Cerebellar nuclear complex (tissue), 1 donor: ENCODE results near the gene P3H1.
"Not testable (repeated sequence)": the region's sequence is repeated elsewhere in the genome, so short reads cannot be mapped to it uniquely, and the experiment has no call there.

Experiments
- DNase-seq, 2 experiments: peaks; one replicate each; lab custom pipeline; 2025; lab: John Stamatoyannopoulos, UW

P3H1 gene

GRCh38 chr1:42730988-42731387, 35.8 kb downstream of the P3H1 start:
- DNase-seq = no peak

DNA sequence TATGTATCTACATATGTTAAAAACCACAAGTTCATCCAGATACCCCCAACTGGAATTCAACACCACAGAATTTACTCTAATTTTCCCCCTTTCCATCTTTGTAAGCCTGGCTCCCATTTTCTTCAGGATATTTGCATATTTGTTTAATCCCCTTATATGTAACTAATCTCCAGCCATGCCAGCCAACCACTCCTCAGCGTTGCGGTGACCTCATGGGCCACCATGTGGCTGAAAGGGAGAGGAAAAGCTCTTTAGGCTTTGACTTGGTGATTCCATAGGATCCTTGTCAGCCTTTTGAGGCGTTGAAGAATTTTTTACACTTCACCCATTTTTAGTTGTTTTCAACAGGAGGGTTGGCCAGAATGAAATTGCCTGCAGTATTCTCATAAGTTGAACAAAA, 36.8 kb downstream of the P3H1 start:
- no peak for DNase-seq

GRCh38 chr1:42725820-42726219, 41.0 kb downstream of the P3H1 start:
- not testable (repeated sequence) for DNase-seq

- DNase-seq = no peak
Measured at GRCh38 chr1:42723511-42723910, 43.3 kb downstream of the P3H1 start.

DNA sequence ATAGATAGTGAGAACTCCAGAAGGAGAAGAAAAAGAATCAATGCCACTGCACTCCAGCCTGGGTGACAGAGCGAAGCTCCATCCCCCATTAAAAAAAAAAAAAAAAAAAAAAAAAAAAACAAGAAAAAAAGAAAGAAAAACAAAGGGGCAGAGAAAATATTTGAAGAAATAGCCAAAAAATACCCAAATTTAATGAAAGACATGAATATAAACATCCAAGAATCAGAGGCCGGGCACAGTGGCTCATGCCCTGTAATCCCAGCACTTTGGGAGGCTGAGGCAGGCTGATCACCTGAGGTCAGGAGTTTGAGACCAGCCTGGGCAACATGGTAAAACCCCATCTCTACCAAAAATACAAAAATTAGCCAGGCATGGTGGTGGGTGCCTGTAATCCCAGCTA, 44.4 kb downstream of the P3H1 start:
- DNase-seq = not testable (repeated sequence)

GRCh38 chr1:42721926-42722325, 44.9 kb downstream of the P3H1 start:
- no peak for DNase-seq

DNA sequence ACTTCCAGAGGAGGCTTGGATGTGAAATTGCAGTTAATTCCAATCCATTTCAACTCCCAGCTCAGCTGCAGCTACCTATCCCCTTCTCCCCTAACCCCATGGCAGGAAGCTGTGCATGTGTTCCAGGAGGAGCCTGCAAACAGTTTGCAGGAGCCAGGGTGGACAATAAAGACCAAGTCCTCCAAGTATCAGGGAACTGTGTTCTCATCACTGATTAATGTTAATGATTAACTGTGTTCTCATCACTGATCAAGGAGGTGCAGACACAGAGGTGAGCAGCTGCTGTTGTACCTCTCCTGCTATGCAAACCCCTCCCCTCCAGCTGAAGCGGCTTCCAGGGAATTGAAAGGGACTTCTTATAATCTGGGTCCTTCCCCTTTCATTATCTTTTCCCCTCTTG, 46.0 kb downstream of the P3H1 start:
- DNase-seq = no peak

DNA sequence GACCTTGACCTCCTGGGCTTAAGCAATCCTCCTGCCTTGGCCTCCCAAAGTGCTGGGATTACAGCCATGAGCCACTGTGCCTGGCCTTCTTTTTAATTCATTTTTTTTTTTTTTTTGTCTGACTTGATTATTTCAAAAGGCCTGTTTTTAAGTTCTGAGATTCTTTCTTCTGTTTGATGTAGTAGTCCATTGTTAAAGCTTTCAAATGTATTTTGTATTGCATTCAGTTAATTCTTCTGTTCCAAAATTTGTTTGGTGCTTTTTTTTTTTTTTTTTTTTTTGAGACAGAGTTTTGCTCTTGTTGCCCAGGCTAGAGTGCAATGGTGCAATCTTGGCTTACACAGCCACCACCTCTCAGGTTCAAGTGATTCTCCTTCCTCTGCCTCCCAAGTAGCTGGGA, 52.4 kb downstream of the P3H1 start:
- not testable (repeated sequence) for DNase-seq

DNA sequence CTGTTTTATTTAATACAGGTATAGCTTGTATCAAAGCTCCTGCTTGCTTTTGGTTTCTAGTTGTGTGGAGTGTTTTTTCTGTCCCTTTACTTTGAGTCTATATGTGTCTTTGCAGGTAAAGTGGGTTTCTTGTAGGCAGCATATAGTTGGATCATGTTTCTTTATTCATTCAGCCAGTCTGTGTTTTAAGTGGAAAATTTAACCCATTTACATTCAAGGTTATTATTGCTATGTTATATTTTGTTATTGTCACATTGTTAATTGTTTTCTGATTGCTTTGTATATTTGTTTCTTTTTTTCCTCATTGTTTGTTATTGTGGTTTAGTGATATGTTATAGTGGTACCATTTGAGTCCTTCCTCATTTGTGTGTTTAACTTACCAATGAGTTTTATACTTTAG, 53.5 kb downstream of the P3H1 start:
- no peak for DNase-seq

DNA sequence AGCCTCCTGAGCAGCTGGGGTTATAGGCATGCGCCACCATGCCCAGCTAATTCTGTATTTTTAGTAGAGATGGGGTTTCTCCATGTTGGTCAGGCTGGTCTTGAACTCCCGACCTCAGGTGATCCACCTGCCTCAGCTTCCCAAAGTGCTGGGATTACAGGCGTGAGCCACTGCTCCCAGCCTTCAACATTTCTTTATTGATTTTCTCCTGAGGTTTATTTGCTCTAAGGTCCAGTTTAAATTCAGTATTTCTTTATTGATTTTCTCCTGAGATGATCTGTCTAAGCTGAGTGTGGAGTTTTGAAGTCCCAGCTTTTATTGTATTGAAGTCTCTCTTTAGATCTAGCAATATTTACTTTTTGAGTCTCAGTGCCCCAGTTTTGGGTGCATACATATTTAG, 54.0 kb downstream of the P3H1 start:
- DNase-seq = not testable (repeated sequence)

- DNase-seq = no peak
Measured at GRCh38 chr1:42703888-42704464, 62.9 kb downstream of the P3H1 start.

DNA sequence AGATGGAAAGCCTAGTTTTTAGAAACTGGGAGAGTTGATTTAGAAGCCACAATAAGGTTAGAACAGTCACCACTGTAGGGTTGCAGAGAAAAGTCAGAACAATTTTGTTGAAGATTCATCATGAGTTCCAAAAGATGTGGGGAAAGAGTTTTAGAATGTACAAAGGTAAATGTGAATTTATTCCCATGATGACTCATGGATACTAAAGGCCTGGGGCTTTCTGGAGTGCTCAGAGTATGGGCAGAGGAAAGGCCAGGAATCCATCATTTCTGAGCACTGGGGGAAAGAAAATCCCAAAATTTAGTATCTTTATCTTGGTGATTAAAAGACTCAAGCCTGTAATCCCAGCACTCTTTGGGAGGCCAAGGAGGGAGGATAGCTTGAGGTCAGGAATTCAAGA, 66.8 kb downstream of the P3H1 start:
- DNase-seq = no peak

GRCh38 chr1:42698081-42698813, 68.6 kb downstream of the P3H1 start:
- DNase-seq = no peak
